Tibial nerve (tissue), 4 donors: ENCODE data around the gene PAPLN. TPM values are rescaled to one million over a fixed set of nuclear protein-coding genes. Genes with fewer than 3 reads are reported as not detected.
A peak's percentile ranks its signal among the peaks of the same experiment; 100 is the strongest.

Experiments used
- DNase-seq, 2 donors: peaks; one replicate each; pipeline ENCODE4 v3.0.0-alpha.2; 2019; ENCODE audit warnings: low spot score in 2 of 2
- H3K27ac ChIP-seq, 4 donors: fragments of 200-600 bp; sonication (generic) in 3 of 4; one replicate each; pipeline ENCODE4 v1.5.1; 2017 to 2019; ENCODE audit warnings: mild to moderate bottlenecking in 1 of 4
- H3K27me3 ChIP-seq, 2 donors: fragments of 200-600 bp; sonication (generic) in 1 of 2; one replicate each; pipeline versions ENCODE4 v1.5.1 to v1.6.0; 2017 to 2019
- H3K36me3 ChIP-seq, 3 donors: fragments of 200-600 bp; sonication (generic); one replicate each; pipeline ENCODE4 v1.5.1; 2018 to 2019
- H3K4me1 ChIP-seq, 4 donors: fragments of 200-600 bp; sonication (generic) in 3 of 4; one replicate each; pipeline ENCODE4 v1.5.1; 2017 to 2019
- H3K4me3 ChIP-seq, 4 donors: fragments of 200-600 bp; sonication (generic) in 3 of 4; one replicate each; pipeline ENCODE4 v1.5.1; 2017 to 2019; ENCODE audit warnings: mild to moderate bottlenecking in 1 of 4, moderate library complexity in 1 of 4
- H3K9me3 ChIP-seq, 4 donors: fragments of 200-600 bp; sonication (generic) in 3 of 4; one replicate each; pipeline ENCODE4 v1.5.1; 2017 to 2019
- EP300 ChIP-seq, 2 donors: sonication (generic); formaldehyde crosslinking; IDR thresholded peaks; one replicate each; pipeline ENCODE4 v1.6.1; 2017; ENCODE audit warnings: antibody characterized with exemption in 2 of 2, mild to moderate bottlenecking in 1 of 2
- POLR2A ChIP-seq, 2 donors: fragments of 450-650 bp; IDR thresholded peaks; one replicate each; pipeline ENCODE4 v1.6.1; 2017; ENCODE audit warnings: antibody characterized with exemption in 2 of 2, mild to moderate bottlenecking in 2 of 2, moderate library complexity in 2 of 2
- WGBS, 2 donors: methylation state at CpG; one replicate each; pipeline ENCODE4 v1.1.5; 2018; 5-methylcytosine and 5-hydroxymethylcytosine counted together
- total RNA-seq, 4 donors: library from RNA; depleted of rRNA; stranded (reverse); fragments of >200 nt; gene quantifications; one replicate each; pipeline ENCODE4 v1.1.0, GENCODE V29; 2016
- TF ChIP-seq, protein P1 (sequence below), 5 experiments: fragments of 200-600 bp in 3 of 5; fragments of 450-650 bp in 2 of 5; sonication (generic) in 3 of 5; IDR thresholded peaks; one replicate each; pipeline ENCODE4 v1.5.1; 2016 to 2019; ENCODE audit warnings: antibody characterized with exemption in 5 of 5, mild to moderate bottlenecking in 3 of 5, moderate library complexity in 2 of 5

PAPLN gene
- total RNA-seq, 4 donors from 2014 or later, result 96.6 to 314 (median 206) TPM

DNA sequence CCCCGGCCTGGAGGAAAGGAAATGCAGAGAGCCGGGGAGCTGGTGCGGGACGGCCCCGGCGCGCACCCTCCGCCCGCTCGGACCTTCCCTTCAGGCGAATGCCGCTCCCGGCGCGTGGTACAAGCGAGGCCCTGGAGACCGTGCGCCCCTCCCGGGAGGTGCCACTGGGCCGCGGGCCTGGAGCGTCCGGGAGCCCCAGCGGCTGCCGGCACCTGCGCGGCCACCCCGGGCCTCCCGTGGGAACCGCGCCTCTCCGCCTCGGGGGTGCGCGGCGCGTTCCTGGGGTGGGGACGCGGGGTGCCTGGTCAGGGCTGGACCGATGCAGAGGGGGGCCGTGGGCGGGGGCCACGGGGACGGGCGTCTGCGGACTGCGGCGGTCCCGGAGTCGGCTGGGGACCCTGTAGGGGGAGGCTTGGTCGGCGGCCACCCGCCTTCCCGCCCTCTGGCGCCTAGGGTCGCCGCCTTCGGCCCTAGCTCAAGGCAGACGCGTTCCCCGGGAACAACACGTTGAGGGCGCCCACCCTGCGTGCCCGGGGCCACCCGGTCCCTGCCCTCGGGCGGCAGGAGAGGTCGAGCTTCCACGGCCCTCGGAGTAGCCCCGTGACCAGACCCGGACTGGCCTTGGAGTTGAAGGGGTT is 599 bp downstream of the PAPLN start:
- peaks cover 0 to 85% (median 57%) of the 10 kb centered on the region in 4 donors for H3K4me1 ChIP-seq
- no peaks in the 10 kb centered on the region for H3K9me3 ChIP-seq
- peak overlapping the region; percentile 65 to 97 (median 83) for H3K27ac ChIP-seq
- no peaks in the 10 kb centered on the region for H3K36me3 ChIP-seq
- WGBS, 2 donors, result 0 to 3% methylated on average over 12 to 18 of the region's 73 CpGs
- peaks cover 0 to 13% of the 10 kb centered on the region in 2 donors for H3K27me3 ChIP-seq
- DNase-seq, result peak in 1 of 2 donors; percentile 8
- TF ChIP-seq, protein P1, sequence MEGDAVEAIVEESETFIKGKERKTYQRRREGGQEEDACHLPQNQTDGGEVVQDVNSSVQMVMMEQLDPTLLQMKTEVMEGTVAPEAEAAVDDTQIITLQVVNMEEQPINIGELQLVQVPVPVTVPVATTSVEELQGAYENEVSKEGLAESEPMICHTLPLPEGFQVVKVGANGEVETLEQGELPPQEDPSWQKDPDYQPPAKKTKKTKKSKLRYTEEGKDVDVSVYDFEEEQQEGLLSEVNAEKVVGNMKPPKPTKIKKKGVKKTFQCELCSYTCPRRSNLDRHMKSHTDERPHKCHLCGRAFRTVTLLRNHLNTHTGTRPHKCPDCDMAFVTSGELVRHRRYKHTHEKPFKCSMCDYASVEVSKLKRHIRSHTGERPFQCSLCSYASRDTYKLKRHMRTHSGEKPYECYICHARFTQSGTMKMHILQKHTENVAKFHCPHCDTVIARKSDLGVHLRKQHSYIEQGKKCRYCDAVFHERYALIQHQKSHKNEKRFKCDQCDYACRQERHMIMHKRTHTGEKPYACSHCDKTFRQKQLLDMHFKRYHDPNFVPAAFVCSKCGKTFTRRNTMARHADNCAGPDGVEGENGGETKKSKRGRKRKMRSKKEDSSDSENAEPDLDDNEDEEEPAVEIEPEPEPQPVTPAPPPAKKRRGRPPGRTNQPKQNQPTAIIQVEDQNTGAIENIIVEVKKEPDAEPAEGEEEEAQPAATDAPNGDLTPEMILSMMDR (IDR thresholded peaks at IDR 0.05), result no peak
- TF ChIP-seq POLR2A (IDR thresholded peaks at IDR 0.05), result no peak
- TF ChIP-seq EP300 (IDR thresholded peaks at IDR 0.05), result no peak
- peak overlapping the region; percentile 61 to 86 (median 70) for H3K4me3 ChIP-seq

DNA sequence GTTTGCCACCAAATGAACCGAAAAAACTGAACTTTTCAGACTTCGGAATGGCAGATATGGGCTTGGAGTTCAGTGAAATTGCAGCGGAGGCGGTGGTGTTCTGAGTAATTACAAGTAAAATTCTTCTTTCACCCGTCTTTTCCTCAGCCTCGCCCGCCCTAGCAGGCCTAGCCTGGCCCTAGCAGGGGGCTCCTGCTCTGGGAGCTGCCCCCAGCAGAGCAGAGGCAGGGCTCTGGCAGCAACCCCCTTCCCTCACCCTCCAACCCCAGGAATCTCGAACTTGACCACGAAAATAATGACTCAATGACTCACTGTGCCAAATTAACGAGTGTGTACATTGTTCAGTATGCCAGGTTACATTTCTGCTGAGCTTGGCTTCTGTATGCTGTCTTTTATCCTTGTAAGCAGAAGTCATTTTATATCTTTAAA is 1.1 kb downstream of the PAPLN start:
- DNase-seq, result peak in 1 of 2 donors; percentile 14
- peaks cover 0 to 85% (median 61%) of the 10 kb centered on the region in 4 donors for H3K4me1 ChIP-seq
- TF ChIP-seq POLR2A (IDR thresholded peaks at IDR 0.05), result no peak
- TF ChIP-seq, protein P1 (IDR thresholded peaks at IDR 0.05), result no peak
- no peak for TF ChIP-seq EP300 (IDR thresholded peaks at IDR 0.05)

DNA sequence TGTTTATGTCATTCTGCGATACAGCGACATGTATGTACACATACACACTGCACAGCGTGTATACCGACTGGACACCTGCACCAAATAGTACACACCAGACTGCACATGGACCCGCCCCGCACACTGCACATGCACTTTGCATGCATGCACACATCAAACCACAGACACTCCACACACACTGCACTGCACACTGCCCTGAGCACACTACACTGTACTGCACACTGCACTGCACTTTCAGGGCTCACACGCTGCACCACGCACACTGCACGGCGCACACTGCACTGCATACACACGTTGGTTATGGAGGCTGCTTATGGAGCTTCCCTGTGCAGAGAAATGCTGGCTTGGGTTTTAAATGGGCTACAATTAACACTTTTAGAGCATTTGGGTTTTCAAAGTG is 1.6 kb downstream of the PAPLN start:
- no peaks in the 10 kb centered on the region for H3K36me3 ChIP-seq
- H3K4me3 ChIP-seq, result peak overlapping the region; percentile 49 to 73 (median 64)
- no peaks in the 10 kb centered on the region for H3K9me3 ChIP-seq
- TF ChIP-seq POLR2A (IDR thresholded peaks at IDR 0.05), result no peak
- TF ChIP-seq, protein P1 (IDR thresholded peaks at IDR 0.05), result no peak
- no peak for TF ChIP-seq EP300 (IDR thresholded peaks at IDR 0.05)
- 61 to 70% methylated on average over 11 of the region's 11 CpGs for WGBS, 2 donors
- DNase-seq, result peak in 1 of 2 donors; percentile 12
- peaks cover 0 to 13% of the 10 kb centered on the region in 2 donors for H3K27me3 ChIP-seq
- peaks cover 0 to 84% (median 61%) of the 10 kb centered on the region in 4 donors for H3K4me1 ChIP-seq
- H3K27ac ChIP-seq, result peak overlapping the region in 2 of 4 donors; percentile 79 to 97

More for the DNA sequence above, 1.1 kb downstream of the PAPLN start:
- WGBS, 2 donors, result 27 to 29% methylated on average over 9 to 10 of the region's 10 CpGs
- peaks cover 0 to 13% of the 10 kb centered on the region in 2 donors for H3K27me3 ChIP-seq
- H3K27ac ChIP-seq, result peak overlapping the region; percentile 65 to 97 (median 83)
- H3K36me3 ChIP-seq, result no peaks in the 10 kb centered on the region
- H3K4me3 ChIP-seq, result peak overlapping the region; percentile 61 to 86 (median 70)
- H3K9me3 ChIP-seq, result no peaks in the 10 kb centered on the region

DNA sequence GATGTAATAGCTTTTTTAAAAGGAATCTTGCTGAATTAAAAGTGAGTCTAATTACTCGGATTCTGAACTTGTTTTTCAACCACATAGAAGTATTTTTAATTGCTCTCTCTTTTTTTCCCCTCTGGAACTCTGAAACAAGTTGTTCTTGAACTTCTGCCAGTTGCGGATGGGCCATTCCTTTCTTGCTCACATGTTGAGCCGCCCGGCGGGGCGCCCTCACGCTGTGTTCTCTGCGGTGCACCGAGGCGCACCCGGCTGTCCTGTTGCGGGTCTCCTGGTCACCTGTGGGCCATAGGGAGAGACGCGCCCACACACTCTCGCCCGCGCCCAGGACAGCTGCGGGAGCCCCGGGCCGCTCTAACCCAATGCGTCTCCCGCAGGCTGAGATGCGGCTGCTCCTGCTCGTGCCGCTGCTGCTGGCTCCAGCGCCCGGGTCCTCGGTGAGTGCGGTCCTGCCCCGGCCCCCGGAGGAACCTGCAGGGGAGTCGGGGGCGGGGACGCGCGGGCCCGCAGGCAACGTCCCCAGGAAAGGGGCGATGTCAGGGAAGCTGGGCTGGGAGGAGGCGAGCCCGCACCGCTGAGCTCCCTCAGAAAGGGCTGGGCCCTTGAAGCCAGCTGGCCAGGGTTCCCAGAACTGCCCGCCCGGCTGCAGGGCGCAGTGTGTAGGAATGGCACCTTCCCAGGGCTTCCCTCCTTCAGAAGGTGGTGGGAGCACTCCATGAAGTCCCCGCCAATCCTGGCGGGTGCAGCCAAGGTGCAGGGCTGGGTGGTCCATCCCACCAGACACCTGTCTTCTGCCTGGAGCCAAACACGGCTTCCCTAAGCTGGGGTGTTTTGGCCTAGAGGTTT is 2.3 kb downstream of the PAPLN start:
- H3K4me3 ChIP-seq, result peak overlapping the region; percentile 36 to 73 (median 55)
- DNase-seq, result peak; percentile 51 to 72
- peaks cover 0 to 89% (median 64%) of the 10 kb centered on the region in 4 donors for H3K4me1 ChIP-seq
- H3K36me3 ChIP-seq, result no peaks in the 10 kb centered on the region
- peaks cover 0 to 13% of the 10 kb centered on the region in 2 donors for H3K27me3 ChIP-seq
- TF ChIP-seq, protein P1 (IDR thresholded peaks at IDR 0.05), result no peak
- peak in 1 of 2 donors; percentile 11 for TF ChIP-seq EP300 (IDR thresholded peaks at IDR 0.05)
- TF ChIP-seq POLR2A (IDR thresholded peaks at IDR 0.05), result no peak
- 10 to 20% methylated on average over 15 to 34 of the region's 48 CpGs for WGBS, 2 donors
- no peaks in the 10 kb centered on the region for H3K9me3 ChIP-seq
- H3K27ac ChIP-seq, result peak overlapping the region; percentile 23 to 79 (median 55)
